ENCODE measurements around the gene UNKL.

UNKL gene

DNA sequence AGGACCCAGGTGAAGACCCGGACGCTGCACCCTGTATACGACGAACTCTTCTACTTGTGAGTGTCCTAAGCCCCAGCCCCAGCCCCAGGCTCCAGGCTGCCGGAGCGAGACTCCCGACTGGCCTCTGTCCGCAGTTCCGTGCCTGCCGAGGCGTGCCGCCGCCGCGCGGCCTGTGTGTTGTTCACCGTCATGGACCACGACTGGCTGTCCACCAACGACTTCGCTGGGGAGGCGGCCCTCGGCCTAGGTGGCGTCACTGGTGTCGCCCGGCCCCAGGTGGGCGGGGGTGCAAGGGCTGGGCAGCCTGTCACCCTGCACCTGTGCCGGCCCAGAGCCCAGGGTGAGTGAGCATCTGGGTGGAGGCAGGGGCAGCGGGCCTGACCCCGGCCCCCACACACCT lies 66.5 kb downstream of the UNKL start:
- no peak for DNase-seq (ENCODE audit: low read depth, low spot score)
- peaks cover 39% of the 10 kb centered on the region for H3K36me3 ChIP-seq (ENCODE audit: insufficient read depth, insufficient read length, low read length)
- H3K9ac ChIP-seq (ENCODE audit: insufficient read length, low read depth), result no peak overlapping the region
- no peak overlapping the region for H3K4me3 ChIP-seq (ENCODE audit: insufficient read length, low read depth)
- H3K4me1 ChIP-seq (ENCODE audit: insufficient read depth, insufficient read length), result peaks cover 10% of the 10 kb centered on the region
- H3K27me3 ChIP-seq (ENCODE audit: insufficient read depth, insufficient read length), result no peaks in the 10 kb centered on the region
- TF ChIP-seq YY1 (IDR thresholded peaks at IDR 0.05; ENCODE audit: insufficient read depth, insufficient read length), result no peak
- TF ChIP-seq SUZ12 (IDR thresholded peaks at IDR 0.05; ENCODE audit: extremely low read depth, insufficient read depth, insufficient read length), result no peak
- TF ChIP-seq ZNF274 (IDR thresholded peaks at IDR 0.05; ENCODE audit: low read depth, low read length), result no peak
- H3K9me3 ChIP-seq (ENCODE audit: insufficient read depth, low read length), result no peaks in the 10 kb centered on the region

DNA sequence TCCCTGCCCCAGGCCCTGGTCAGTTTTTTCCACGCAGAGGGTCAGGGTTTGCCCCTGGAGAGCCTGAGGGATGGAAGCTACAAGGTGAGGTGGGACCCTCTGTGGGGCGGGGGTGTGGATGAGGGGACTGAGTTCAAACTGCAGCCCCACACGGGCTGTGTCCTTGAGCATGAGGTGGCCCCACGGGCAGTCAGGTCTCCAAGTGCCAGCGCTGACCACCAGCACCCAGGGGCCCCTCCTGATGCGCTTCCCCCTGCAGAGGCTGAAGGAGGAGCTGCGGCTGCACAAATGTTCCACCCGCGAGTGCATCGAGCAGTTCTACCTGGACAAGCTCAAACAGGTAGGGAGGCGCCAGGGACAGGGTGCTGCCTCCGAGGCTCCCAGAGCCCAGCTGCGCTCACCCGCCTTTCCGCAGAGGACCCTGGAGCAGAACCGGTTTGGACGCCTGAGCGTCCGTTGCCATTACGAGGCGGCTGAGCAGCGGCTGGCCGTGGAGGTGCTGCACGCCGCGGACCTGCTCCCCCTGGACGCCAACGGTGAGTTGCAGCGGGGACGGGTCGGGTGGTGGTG lies 67.1 kb downstream of the UNKL start:
- no peak for DNase-seq (ENCODE audit: low read depth, low spot score)
- Histone ChIP-seq H3K9ac (ENCODE audit: insufficient read length, low read depth) (no peak overlapping the region), H3K36me3 (ENCODE audit: insufficient read depth, insufficient read length, low read length) (peaks cover 39% of the 10 kb centered on the region), H3K27me3 (ENCODE audit: insufficient read depth, insufficient read length) (peaks cover 2% of the 10 kb centered on the region), H3K4me1 (ENCODE audit: insufficient read depth, insufficient read length) (peaks cover 12% of the 10 kb centered on the region), H3K9me3 (ENCODE audit: insufficient read depth, low read length) (no peaks in the 10 kb centered on the region), H3K4me3 (ENCODE audit: insufficient read length, low read depth) (no peak overlapping the region)
- TF ChIP-seq YY1 (IDR thresholded peaks at IDR 0.05; ENCODE audit: insufficient read depth, insufficient read length) (no peak), SUZ12 (IDR thresholded peaks at IDR 0.05; ENCODE audit: extremely low read depth, insufficient read depth, insufficient read length) (no peak), ZNF274 (IDR thresholded peaks at IDR 0.05; ENCODE audit: low read depth, low read length) (no peak)

DNA sequence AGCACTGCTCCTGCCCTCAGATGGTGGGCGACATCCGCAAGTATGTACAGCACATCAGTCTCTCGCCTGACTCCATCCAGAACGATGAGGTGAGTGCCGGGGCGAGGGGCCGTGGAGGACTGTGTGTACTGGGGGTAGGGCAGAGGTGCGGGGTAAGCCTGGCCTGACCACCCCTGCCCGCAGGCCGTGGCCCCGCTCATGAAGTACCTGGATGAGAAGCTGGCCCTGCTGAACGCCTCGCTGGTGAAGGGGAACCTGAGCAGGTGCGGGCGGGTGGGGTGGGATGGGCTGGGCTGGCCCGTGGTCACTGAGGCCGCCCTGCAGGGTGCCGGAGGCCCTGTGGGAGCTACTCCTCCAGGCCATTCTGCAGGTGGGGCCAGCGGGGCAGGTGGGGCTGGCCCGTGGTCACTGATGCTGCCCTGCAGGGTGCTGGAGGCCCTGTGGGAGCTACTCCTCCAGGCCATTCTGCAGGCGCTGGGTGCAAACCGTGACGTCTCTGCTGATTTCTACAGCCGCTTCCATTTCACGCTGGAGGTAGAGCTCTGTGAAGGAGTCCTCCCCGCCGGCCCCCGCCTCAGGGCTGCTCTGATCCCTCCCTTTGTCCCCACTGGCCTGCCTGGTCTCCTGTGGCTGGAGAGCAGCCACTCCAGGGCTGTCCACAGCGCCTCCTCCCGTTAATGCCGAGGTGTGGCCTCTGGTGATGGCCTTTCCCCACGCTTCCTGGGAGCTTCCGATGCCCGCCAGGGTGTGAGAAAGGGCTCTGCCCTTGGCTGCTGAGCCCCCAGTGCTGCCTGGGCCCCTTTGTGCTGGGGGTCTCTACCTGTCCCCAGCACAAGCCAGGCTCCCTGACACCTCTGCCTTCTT lies 67.8 kb downstream of the UNKL start:
- H3K4me3 ChIP-seq (ENCODE audit: insufficient read length, low read depth), result no peak overlapping the region
- H3K9me3 ChIP-seq (ENCODE audit: insufficient read depth, low read length), result no peaks in the 10 kb centered on the region
- H3K27me3 ChIP-seq (ENCODE audit: insufficient read depth, insufficient read length), result peaks cover 8% of the 10 kb centered on the region
- DNase-seq (ENCODE audit: low read depth, low spot score), result no peak
- H3K4me1 ChIP-seq (ENCODE audit: insufficient read depth, insufficient read length), result peaks cover 15% of the 10 kb centered on the region
- H3K9ac ChIP-seq (ENCODE audit: insufficient read length, low read depth), result no peak overlapping the region
- H3K36me3 ChIP-seq (ENCODE audit: insufficient read depth, insufficient read length, low read length), result peaks cover 39% of the 10 kb centered on the region
- no peak for TF ChIP-seq ZNF274 (IDR thresholded peaks at IDR 0.05; ENCODE audit: low read depth, low read length)
- no peak for TF ChIP-seq YY1 (IDR thresholded peaks at IDR 0.05; ENCODE audit: insufficient read depth, insufficient read length)
- TF ChIP-seq SUZ12 (IDR thresholded peaks at IDR 0.05; ENCODE audit: extremely low read depth, insufficient read depth, insufficient read length), result no peak

DNA sequence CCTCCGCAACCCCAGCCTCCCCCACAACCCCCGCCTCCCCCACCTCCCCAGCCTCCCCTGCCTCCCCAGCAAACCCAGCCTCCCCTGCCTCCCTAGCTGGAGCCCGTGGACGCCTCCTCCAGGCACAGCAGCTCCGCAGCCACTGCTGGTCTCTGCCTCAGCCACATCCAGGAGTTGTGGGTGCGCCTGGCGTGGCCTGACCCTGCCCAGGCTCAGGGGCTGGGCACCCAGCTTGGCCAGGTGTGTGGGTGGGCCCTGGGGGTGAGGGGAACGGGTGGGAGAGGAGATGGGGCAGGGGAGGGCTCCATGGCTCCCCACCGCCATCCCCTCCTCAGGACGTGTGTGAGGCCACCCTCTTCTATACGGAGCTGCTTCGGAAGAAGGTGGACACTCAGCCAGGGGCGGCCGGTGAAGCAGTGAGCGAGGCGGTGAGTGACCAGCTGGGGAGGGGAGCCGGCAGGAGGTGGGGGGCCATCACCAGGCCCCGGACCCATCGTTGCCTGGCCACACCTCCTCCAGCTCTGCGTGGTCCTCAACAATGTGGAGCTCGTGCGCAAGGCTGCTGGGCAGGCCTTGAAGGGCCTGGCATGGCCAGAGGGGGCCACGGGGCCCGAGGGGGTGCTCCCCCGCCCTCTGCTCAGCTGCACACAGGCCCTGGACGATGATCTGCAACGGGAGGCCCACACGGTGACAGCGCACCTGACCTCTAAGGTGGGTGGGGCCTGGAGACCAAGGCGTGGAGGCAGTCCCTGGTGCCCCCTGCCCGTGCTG lies 68.7 kb downstream of the UNKL start:
- H3K27me3 ChIP-seq (ENCODE audit: insufficient read depth, insufficient read length), result peaks cover 9% of the 10 kb centered on the region
- no peak overlapping the region for H3K9ac ChIP-seq (ENCODE audit: insufficient read length, low read depth)
- H3K36me3 ChIP-seq (ENCODE audit: insufficient read depth, insufficient read length, low read length), result peaks cover 39% of the 10 kb centered on the region
- H3K9me3 ChIP-seq (ENCODE audit: insufficient read depth, low read length), result no peaks in the 10 kb centered on the region
- H3K4me1 ChIP-seq (ENCODE audit: insufficient read depth, insufficient read length), result peaks cover 14% of the 10 kb centered on the region
- no peak for DNase-seq (ENCODE audit: low read depth, low spot score)
- no peak overlapping the region for H3K4me3 ChIP-seq (ENCODE audit: insufficient read length, low read depth)
- TF ChIP-seq SUZ12 (IDR thresholded peaks at IDR 0.05; ENCODE audit: extremely low read depth, insufficient read depth, insufficient read length), result no peak
- no peak for TF ChIP-seq YY1 (IDR thresholded peaks at IDR 0.05; ENCODE audit: insufficient read depth, insufficient read length)
- TF ChIP-seq ZNF274 (IDR thresholded peaks at IDR 0.05; ENCODE audit: low read depth, low read length), result no peak

DNA sequence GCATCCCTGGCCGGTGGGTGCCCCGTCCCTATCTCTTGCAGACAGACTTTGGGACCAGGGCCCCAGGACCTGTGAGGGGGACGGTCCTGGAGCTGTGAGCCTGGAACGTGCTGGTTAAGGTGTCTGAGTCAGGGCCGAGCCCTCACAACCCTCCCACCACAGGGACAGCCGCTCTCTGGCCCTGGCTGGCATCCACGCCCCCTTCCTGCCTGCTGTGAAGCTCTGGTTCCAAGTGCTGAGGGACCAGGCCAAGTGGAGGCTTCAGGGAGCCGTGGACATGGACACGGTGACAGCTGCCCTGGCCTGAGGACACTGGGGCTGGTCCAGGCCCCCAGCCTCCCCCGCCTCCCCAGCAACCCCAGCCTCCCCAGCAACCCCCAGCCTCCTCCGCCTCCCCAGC lies 69.4 kb downstream of the UNKL start:
- TF ChIP-seq YY1 (IDR thresholded peaks at IDR 0.05; ENCODE audit: insufficient read depth, insufficient read length) (no peak), SUZ12 (IDR thresholded peaks at IDR 0.05; ENCODE audit: extremely low read depth, insufficient read depth, insufficient read length) (no peak), ZNF274 (IDR thresholded peaks at IDR 0.05; ENCODE audit: low read depth, low read length) (no peak)
- DNase-seq (ENCODE audit: low read depth, low spot score), result no peak

DNA sequence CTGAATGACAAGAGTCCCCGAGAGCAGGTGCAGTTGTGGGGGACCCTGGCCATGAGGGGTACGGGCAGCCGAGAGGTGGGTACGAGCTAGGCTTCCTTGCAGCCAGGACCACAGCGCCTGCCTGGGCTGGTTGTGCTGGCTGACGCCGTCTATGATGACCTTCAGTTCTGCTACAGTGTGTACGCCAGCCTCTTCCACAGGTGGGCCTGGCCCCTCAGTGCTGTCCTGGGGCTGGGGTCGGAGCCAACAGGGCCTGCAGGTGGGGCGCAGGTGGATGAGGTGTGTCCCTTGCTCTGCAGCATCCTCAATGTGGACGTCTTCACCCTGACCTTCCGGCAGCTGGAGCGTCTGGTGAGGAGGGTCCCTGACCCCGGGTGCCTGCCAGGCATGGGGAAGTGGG lies 70.0 kb downstream of the UNKL start:
- Histone ChIP-seq H3K4me1 (ENCODE audit: insufficient read depth, insufficient read length) (peaks cover 9% of the 10 kb centered on the region), H3K27me3 (ENCODE audit: insufficient read depth, insufficient read length) (peaks cover 9% of the 10 kb centered on the region), H3K9me3 (ENCODE audit: insufficient read depth, low read length) (no peaks in the 10 kb centered on the region), H3K9ac (ENCODE audit: insufficient read length, low read depth) (peak overlapping the region; percentile 32), H3K36me3 (ENCODE audit: insufficient read depth, insufficient read length, low read length) (peaks cover 26% of the 10 kb centered on the region), H3K4me3 (ENCODE audit: insufficient read length, low read depth) (no peak overlapping the region)
- TF ChIP-seq ZNF274 (IDR thresholded peaks at IDR 0.05; ENCODE audit: low read depth, low read length), result no peak
- no peak for TF ChIP-seq YY1 (IDR thresholded peaks at IDR 0.05; ENCODE audit: insufficient read depth, insufficient read length)
- no peak for TF ChIP-seq SUZ12 (IDR thresholded peaks at IDR 0.05; ENCODE audit: extremely low read depth, insufficient read depth, insufficient read length)
- no peak for DNase-seq (ENCODE audit: low read depth, low spot score)

More for the DNA sequence above, 69.4 kb downstream of the UNKL start:
- H3K9me3 ChIP-seq (ENCODE audit: insufficient read depth, low read length), result no peaks in the 10 kb centered on the region
- H3K36me3 ChIP-seq (ENCODE audit: insufficient read depth, insufficient read length, low read length), result peaks cover 32% of the 10 kb centered on the region
- H3K9ac ChIP-seq (ENCODE audit: insufficient read length, low read depth), result peak overlapping the region; percentile 32
- peaks cover 9% of the 10 kb centered on the region for H3K4me1 ChIP-seq (ENCODE audit: insufficient read depth, insufficient read length)
- H3K4me3 ChIP-seq (ENCODE audit: insufficient read length, low read depth), result no peak overlapping the region
- peaks cover 9% of the 10 kb centered on the region for H3K27me3 ChIP-seq (ENCODE audit: insufficient read depth, insufficient read length)
